ENCODE measurements around the gene MAP1LC3B2. TPM values are rescaled to one million over a fixed set of nuclear protein-coding genes. Genes with fewer than 3 reads are reported as not detected.

MAP1LC3B2 gene
- total RNA-seq, 1 donor from 2014 or later: 0.86 TPM

GRCh38 chr12:116528065-116528464, 31.1 kb upstream of the MAP1LC3B2 start:
- DNase-seq (ENCODE audit: low spot score, unreplicated experiment): no peak
- Mint-ChIP-seq H3K27ac (no peak overlapping the region), H3K36me3 (ENCODE audit: insufficient read depth) (no peaks in the 10 kb centered on the region), H3K9me3 (ENCODE audit: low read depth) (no peaks in the 10 kb centered on the region), H3K4me1 (ENCODE audit: low read depth) (peaks cover 36% of the 10 kb centered on the region), H3K4me3 (ENCODE audit: low read depth) (no peak overlapping the region), H3K27me3 (peaks cover 13% of the 10 kb centered on the region)
- no peak for TF ChIP-seq CTCF (IDR thresholded peaks at IDR 0.05; ENCODE audit: unreplicated experiment)

- no peaks in the 10 kb centered on the region for H3K36me3 Mint-ChIP-seq (ENCODE audit: insufficient read depth)
- H3K4me3 Mint-ChIP-seq (ENCODE audit: low read depth): peak overlapping the region; percentile 51
- no peak for DNase-seq (ENCODE audit: low spot score, unreplicated experiment)
- TF ChIP-seq CTCF (IDR thresholded peaks at IDR 0.05; ENCODE audit: unreplicated experiment): no peak
- H3K27ac Mint-ChIP-seq: peak overlapping the region; percentile 86
- H3K4me1 Mint-ChIP-seq (ENCODE audit: low read depth): peaks cover 36% of the 10 kb centered on the region
- peaks cover 13% of the 10 kb centered on the region for H3K27me3 Mint-ChIP-seq
- H3K9me3 Mint-ChIP-seq (ENCODE audit: low read depth): no peaks in the 10 kb centered on the region
Measured at GRCh38 chr12:116528498-116528897, 30.7 kb upstream of the MAP1LC3B2 start.

- H3K4me3 Mint-ChIP-seq (ENCODE audit: low read depth): peak overlapping the region; percentile 51
- H3K36me3 Mint-ChIP-seq (ENCODE audit: insufficient read depth): no peaks in the 10 kb centered on the region
- DNase-seq (ENCODE audit: low spot score, unreplicated experiment): no peak
- no peak for TF ChIP-seq CTCF (IDR thresholded peaks at IDR 0.05; ENCODE audit: unreplicated experiment)
- peaks cover 13% of the 10 kb centered on the region for H3K27me3 Mint-ChIP-seq
- H3K4me1 Mint-ChIP-seq (ENCODE audit: low read depth): peaks cover 36% of the 10 kb centered on the region
- peak overlapping the region; percentile 86 for H3K27ac Mint-ChIP-seq
- H3K9me3 Mint-ChIP-seq (ENCODE audit: low read depth): no peaks in the 10 kb centered on the region
Measured at GRCh38 chr12:116529048-116529447, 30.1 kb upstream of the MAP1LC3B2 start.

- Mint-ChIP-seq H3K27ac (no peak overlapping the region), H3K36me3 (ENCODE audit: insufficient read depth) (no peaks in the 10 kb centered on the region), H3K4me1 (ENCODE audit: low read depth) (peaks cover 38% of the 10 kb centered on the region), H3K9me3 (ENCODE audit: low read depth) (no peaks in the 10 kb centered on the region), H3K27me3 (peaks cover 7% of the 10 kb centered on the region), H3K4me3 (ENCODE audit: low read depth) (no peak overlapping the region)
- no peak for DNase-seq (ENCODE audit: low spot score, unreplicated experiment)
- TF ChIP-seq CTCF (IDR thresholded peaks at IDR 0.05; ENCODE audit: unreplicated experiment): no peak
Measured at GRCh38 chr12:116529686-116530085, 29.5 kb upstream of the MAP1LC3B2 start.

GRCh38 chr12:116532428-116532827, 26.8 kb upstream of the MAP1LC3B2 start:
- no peaks in the 10 kb centered on the region for H3K27me3 Mint-ChIP-seq
- H3K36me3 Mint-ChIP-seq (ENCODE audit: insufficient read depth): no peaks in the 10 kb centered on the region
- peaks cover 32% of the 10 kb centered on the region for H3K4me1 Mint-ChIP-seq (ENCODE audit: low read depth)
- H3K9me3 Mint-ChIP-seq (ENCODE audit: low read depth): no peaks in the 10 kb centered on the region
- H3K4me3 Mint-ChIP-seq (ENCODE audit: low read depth): peak overlapping the region; percentile 32
- no peak for TF ChIP-seq CTCF (IDR thresholded peaks at IDR 0.05; ENCODE audit: unreplicated experiment)
- H3K27ac Mint-ChIP-seq: no peak overlapping the region
- no peak for DNase-seq (ENCODE audit: low spot score, unreplicated experiment)

All from progenitor cell of endocrine pancreas (in vitro differentiated cells).